Measurements from ENCODE around the gene LRIG1. TPM values are rescaled to one million over a fixed set of nuclear protein-coding genes. Genes with fewer than 3 reads are reported as not detected.

LRIG1 gene
- total and polyA plus RNA-seq, 3 experiments from 2014 or later: 37.9 to 47.9 (median 38.2) TPM

DNA sequence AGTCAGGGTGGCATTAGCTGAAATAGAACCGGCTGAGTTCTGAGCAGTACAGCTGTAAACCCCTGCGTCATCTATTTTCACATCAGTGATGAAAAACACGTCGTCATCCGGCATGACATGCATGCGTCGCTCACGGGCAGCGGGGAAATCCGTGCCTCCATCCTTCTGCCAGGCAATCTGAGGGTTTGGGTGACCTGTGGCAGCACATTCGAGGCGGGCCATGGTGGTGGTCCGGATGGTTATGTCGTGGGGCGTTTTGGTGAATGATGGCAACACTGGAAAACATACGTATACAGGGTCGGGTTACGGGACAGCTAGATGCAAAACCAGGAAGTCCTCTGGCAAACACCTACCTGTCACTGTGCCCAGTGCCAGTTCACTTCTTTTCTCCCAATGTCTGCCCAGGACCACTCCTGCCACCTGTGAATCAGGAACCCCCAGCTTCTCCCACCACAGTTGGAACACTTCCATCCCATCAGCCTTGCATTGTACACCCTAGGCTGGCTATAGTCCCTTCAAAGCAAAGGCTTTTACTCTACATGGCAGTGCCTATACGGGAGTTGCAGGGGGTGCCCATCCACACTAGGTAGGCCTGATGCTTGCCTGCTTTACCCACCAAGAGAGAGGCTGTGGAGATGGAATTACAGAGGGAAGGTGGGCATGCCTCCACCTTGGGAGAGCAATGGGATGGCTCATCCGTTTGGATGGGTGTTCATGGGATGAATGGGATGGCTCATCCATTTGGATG, 116.7 kb downstream of the LRIG1 start:
- DNase-seq: no peak
- Histone ChIP-seq H3K4me3 (ENCODE audit: low read length) (no peak overlapping the region), H3K4me1 (ENCODE audit: insufficient read depth, low read length) (peaks cover 5% of the 10 kb centered on the region), H3K9me3 (ENCODE audit: low read length) (no peaks in the 10 kb centered on the region), H3K27me3 (ENCODE audit: insufficient read depth, low read length, poor library complexity, severe bottlenecking) (no peaks in the 10 kb centered on the region), H3K36me3 (ENCODE audit: insufficient read depth, low read length) (peaks cover 60% of the 10 kb centered on the region), H3K27ac (ENCODE audit: low read depth, low read length) (no peak overlapping the region)
- H3K36me3 Mint-ChIP-seq: peaks cover 34 to 93% (median 43%) of the 10 kb centered on the region in 3 donors
- H3K4me3 Mint-ChIP-seq: no peak overlapping the region
- H3K27ac Mint-ChIP-seq: peak overlapping the region in 6 of 8 donors; percentile 26 to 81 (median 56)
- ChIA-PET POLR2A (no interaction called here), CTCF (interaction anchor here (1.3 to 2.2 kb wide), 2 partner anchors 12 to 24 kb away, joined by 5 to 6 read pairs; no protein-coding TSS in a partner anchor)
- H3K27me3 Mint-ChIP-seq: no peaks in the 10 kb centered on the region
- H3K9me3 Mint-ChIP-seq: peaks cover 0 to 4% (median 0%) of the 10 kb centered on the region in 5 donors
- H3K4me1 Mint-ChIP-seq: peaks cover 26 to 34% (median 27%) of the 10 kb centered on the region in 3 donors

DNA sequence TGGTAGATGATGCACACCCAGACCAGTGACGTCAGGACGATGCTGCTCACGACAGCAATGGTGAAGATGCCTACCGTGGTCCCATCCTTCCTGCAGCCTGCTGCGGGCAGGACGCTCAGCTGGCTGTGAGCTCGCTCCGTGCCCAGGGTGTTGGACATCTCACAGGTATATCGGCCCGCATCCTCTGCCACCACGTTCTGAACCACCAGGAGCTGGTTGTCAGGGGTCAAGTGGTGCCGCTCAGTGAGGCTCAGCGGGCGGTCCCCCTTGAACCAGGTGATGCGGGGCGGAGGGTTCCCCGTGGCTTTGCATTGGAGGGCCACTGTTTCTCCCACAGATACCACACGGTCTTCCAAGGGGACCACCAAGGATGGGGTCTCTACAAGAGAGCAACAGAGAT, 117.8 kb downstream of the LRIG1 start:
- no peaks in the 10 kb centered on the region for H3K27me3 ChIP-seq (ENCODE audit: insufficient read depth, low read length, poor library complexity, severe bottlenecking)
- Mint-ChIP-seq H3K4me3 (no peak overlapping the region), H3K27me3 (no peaks in the 10 kb centered on the region), H3K9me3 (peaks cover 0 to under 1% (median 0%) of the 10 kb centered on the region in 5 donors), H3K36me3 (peaks cover 29 to 95% (median 46%) of the 10 kb centered on the region in 3 donors), H3K4me1 (peaks cover 20 to 32% (median 21%) of the 10 kb centered on the region in 3 donors), H3K27ac (peak overlapping the region in 1 of 8 donors; percentile 41)
- peaks cover 63% of the 10 kb centered on the region for H3K36me3 ChIP-seq (ENCODE audit: insufficient read depth, low read length)
- ChIA-PET CTCF (no interaction called here), POLR2A (no interaction called here)
- H3K27ac ChIP-seq (ENCODE audit: low read depth, low read length): no peak overlapping the region
- no peak overlapping the region for H3K4me3 ChIP-seq (ENCODE audit: low read length)
- DNase-seq: no peak
- peaks cover 9% of the 10 kb centered on the region for H3K4me1 ChIP-seq (ENCODE audit: insufficient read depth, low read length)
- H3K9me3 ChIP-seq (ENCODE audit: low read length): no peaks in the 10 kb centered on the region

DNA sequence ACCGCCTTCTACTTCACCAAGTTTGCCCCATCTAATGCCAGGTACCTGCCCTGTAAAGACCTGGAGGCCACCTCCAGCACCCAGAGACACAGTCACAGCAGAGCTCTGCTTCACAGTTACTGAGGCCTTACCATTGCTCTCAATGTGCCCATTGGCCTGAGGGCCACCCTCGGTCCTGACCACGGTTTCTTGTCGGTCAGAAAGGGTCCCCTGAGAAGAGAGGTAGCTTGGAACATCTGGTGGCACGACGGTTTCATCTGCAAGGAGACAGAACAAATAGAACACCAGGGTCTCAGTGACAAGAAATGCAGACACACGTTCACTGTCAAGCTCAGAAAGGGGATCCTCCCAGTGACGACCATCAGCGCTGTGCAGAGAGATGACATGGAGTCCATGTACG, 118.7 kb downstream of the LRIG1 start:
- no peak overlapping the region for H3K4me3 Mint-ChIP-seq
- H3K27me3 Mint-ChIP-seq: no peaks in the 10 kb centered on the region
- no peak for DNase-seq
- CTCF ChIA-PET: no interaction called here
- peaks cover 22 to 35% (median 24%) of the 10 kb centered on the region in 3 donors for H3K4me1 Mint-ChIP-seq
- peak overlapping the region in 3 of 8 donors; percentile 9 to 60 (median 42) for H3K27ac Mint-ChIP-seq
- no peak overlapping the region for H3K4me3 ChIP-seq (ENCODE audit: low read length)
- POLR2A ChIA-PET: no interaction called here
- no peaks in the 10 kb centered on the region for H3K27me3 ChIP-seq (ENCODE audit: insufficient read depth, low read length, poor library complexity, severe bottlenecking)
- H3K9me3 ChIP-seq (ENCODE audit: low read length): no peaks in the 10 kb centered on the region
- peaks cover 28 to 98% (median 49%) of the 10 kb centered on the region in 3 donors for H3K36me3 Mint-ChIP-seq
- no peaks in the 10 kb centered on the region for H3K9me3 Mint-ChIP-seq
- peaks cover 14% of the 10 kb centered on the region for H3K4me1 ChIP-seq (ENCODE audit: insufficient read depth, low read length)
- H3K27ac ChIP-seq (ENCODE audit: low read depth, low read length): no peak overlapping the region
- H3K36me3 ChIP-seq (ENCODE audit: insufficient read depth, low read length): peaks cover 68% of the 10 kb centered on the region

DNA sequence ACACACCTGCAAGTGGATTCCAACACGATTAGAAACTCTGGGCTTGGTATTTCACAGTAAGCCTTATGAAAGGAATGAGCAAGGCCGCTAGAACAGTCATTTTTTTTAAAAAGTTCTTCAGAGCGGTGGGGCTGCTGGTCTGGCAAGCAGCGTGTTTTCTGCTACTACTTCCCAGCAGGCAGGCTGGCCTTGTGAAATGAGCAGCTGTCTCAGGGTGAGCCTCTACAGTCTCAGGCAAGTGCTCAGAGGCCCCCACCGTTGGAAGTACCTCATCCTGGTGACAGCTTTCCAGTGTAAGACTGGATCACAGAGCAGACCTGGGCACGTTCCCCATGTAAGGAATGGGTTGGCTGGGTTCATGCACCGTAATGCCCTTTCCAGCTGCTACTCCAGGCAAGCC, 119.2 kb downstream of the LRIG1 start:
- Mint-ChIP-seq H3K36me3 (peaks cover 28 to 98% (median 49%) of the 10 kb centered on the region in 3 donors), H3K4me3 (no peak overlapping the region), H3K27me3 (no peaks in the 10 kb centered on the region), H3K27ac (peak overlapping the region in 1 of 8 donors; percentile 50), H3K9me3 (no peaks in the 10 kb centered on the region), H3K4me1 (peaks cover 17 to 30% (median 22%) of the 10 kb centered on the region in 3 donors)
- peaks cover 15% of the 10 kb centered on the region for H3K4me1 ChIP-seq (ENCODE audit: insufficient read depth, low read length)
- POLR2A ChIA-PET: no interaction called here
- CTCF ChIA-PET: interaction anchor here (1.0 kb wide), 1 partner anchor 128 kb away, joined by 3 read pairs; no protein-coding TSS in a partner anchor
- DNase-seq: no peak
- H3K4me3 ChIP-seq (ENCODE audit: low read length): no peak overlapping the region
- no peak overlapping the region for H3K27ac ChIP-seq (ENCODE audit: low read depth, low read length)
- H3K9me3 ChIP-seq (ENCODE audit: low read length): no peaks in the 10 kb centered on the region
- H3K27me3 ChIP-seq (ENCODE audit: insufficient read depth, low read length, poor library complexity, severe bottlenecking): no peaks in the 10 kb centered on the region
- H3K36me3 ChIP-seq (ENCODE audit: insufficient read depth, low read length): peaks cover 65% of the 10 kb centered on the region

- peaks cover 53% of the 10 kb centered on the region for H3K36me3 ChIP-seq (ENCODE audit: insufficient read depth, low read length)
- Mint-ChIP-seq H3K4me1 (peaks cover 11 to 25% (median 21%) of the 10 kb centered on the region in 3 donors), H3K27me3 (no peaks in the 10 kb centered on the region), H3K4me3 (no peak overlapping the region), H3K36me3 (peaks cover 20 to 98% (median 43%) of the 10 kb centered on the region in 3 donors), H3K9me3 (no peaks in the 10 kb centered on the region), H3K27ac (peak overlapping the region in 4 of 8 donors; percentile 19 to 76 (median 58))
- ChIA-PET POLR2A (no interaction called here), CTCF (no interaction called here)
- peaks cover 15% of the 10 kb centered on the region for H3K4me1 ChIP-seq (ENCODE audit: insufficient read depth, low read length)
- no peaks in the 10 kb centered on the region for H3K27me3 ChIP-seq (ENCODE audit: insufficient read depth, low read length, poor library complexity, severe bottlenecking)
- DNase-seq: no peak
- H3K9me3 ChIP-seq (ENCODE audit: low read length): no peaks in the 10 kb centered on the region
- no peak overlapping the region for H3K4me3 ChIP-seq (ENCODE audit: low read length)
- H3K27ac ChIP-seq (ENCODE audit: low read depth, low read length): no peak overlapping the region
These were observed 120.5 kb downstream of the LRIG1 start for GRCh38 chr3:66380200-66380932.

- Histone ChIP-seq H3K4me3 (ENCODE audit: low read length) (no peak overlapping the region), H3K36me3 (ENCODE audit: insufficient read depth, low read length) (peaks cover 45% of the 10 kb centered on the region), H3K9me3 (ENCODE audit: low read length) (no peaks in the 10 kb centered on the region), H3K27ac (ENCODE audit: low read depth, low read length) (no peak overlapping the region), H3K27me3 (ENCODE audit: insufficient read depth, low read length, poor library complexity, severe bottlenecking) (no peaks in the 10 kb centered on the region), H3K4me1 (ENCODE audit: insufficient read depth, low read length) (peaks cover 15% of the 10 kb centered on the region)
- CTCF ChIA-PET: interaction anchor here (2.0 to 3.3 kb wide), 2 partner anchors 102 to 442 kb away, joined by 5 to 27 read pairs; no protein-coding TSS in a partner anchor
- no peak for DNase-seq
- Mint-ChIP-seq H3K4me3 (no peak overlapping the region), H3K9me3 (no peaks in the 10 kb centered on the region), H3K27me3 (no peaks in the 10 kb centered on the region), H3K4me1 (peaks cover 11 to 25% (median 21%) of the 10 kb centered on the region in 3 donors), H3K36me3 (peaks cover 13 to 95% (median 43%) of the 10 kb centered on the region in 3 donors), H3K27ac (peak overlapping the region in 6 of 8 donors; percentile 13 to 76 (median 48))
- POLR2A ChIA-PET: no interaction called here
These were observed 121.3 kb downstream of the LRIG1 start for GRCh38 chr3:66379565-66379964.

GRCh38 chr3:66378256-66378655, 122.6 kb downstream of the LRIG1 start:
- peak overlapping the region; percentile 63 to 99 (median 83) for H3K27ac Mint-ChIP-seq
- H3K27me3 Mint-ChIP-seq: no peaks in the 10 kb centered on the region
- H3K27ac ChIP-seq (ENCODE audit: low read depth, low read length): no peak overlapping the region
- peaks cover 11 to 22% (median 21%) of the 10 kb centered on the region in 3 donors for H3K4me1 Mint-ChIP-seq
- no peaks in the 10 kb centered on the region for H3K27me3 ChIP-seq (ENCODE audit: insufficient read depth, low read length, poor library complexity, severe bottlenecking)
- POLR2A ChIA-PET: interaction anchor here (0.6 to 1.1 kb wide), 2 partner anchors 76 to 80 kb away, joined by 4 to 6 read pairs; no protein-coding TSS in a partner anchor
- DNase-seq: peak in 4 of 5 donors; percentile 10 to 44 (median 30)
- CTCF ChIA-PET: interaction anchor here (0.8 to 3.3 kb wide), 22 partner anchors 9 to 449 kb away, joined by 3 to 27 read pairs (median 6); no protein-coding TSS in a partner anchor
- H3K9me3 ChIP-seq (ENCODE audit: low read length): no peaks in the 10 kb centered on the region
- peak overlapping the region in 1 of 7 donors; percentile 42 for H3K4me3 Mint-ChIP-seq
- no peaks in the 10 kb centered on the region for H3K9me3 Mint-ChIP-seq
- no peak overlapping the region for H3K4me3 ChIP-seq (ENCODE audit: low read length)
- H3K4me1 ChIP-seq (ENCODE audit: insufficient read depth, low read length): peaks cover 15% of the 10 kb centered on the region
- H3K36me3 ChIP-seq (ENCODE audit: insufficient read depth, low read length): peaks cover 34% of the 10 kb centered on the region
- H3K36me3 Mint-ChIP-seq: peaks cover 3 to 91% (median 34%) of the 10 kb centered on the region in 3 donors

Measured in CD8-positive, alpha-beta memory T cell (primary cell).